Neural progenitor cell (in vitro differentiated cells): ENCODE results near the gene SMARCA4. TPM values are rescaled to one million over a fixed set of nuclear protein-coding genes. Genes with fewer than 3 reads are reported as not detected.
A peak's percentile ranks its signal among the peaks of the same experiment; 100 is the strongest.

ENCODE experiments used
- DNase-seq: peaks from one replicate; pipeline ENCODE4 v3.0.0-alpha.2; 2016; ENCODE audit warnings: low spot score
- H2AFZ ChIP-seq: fragments of 200-600 bp; sonication (generic); replicated peaks from 2 replicates; pipeline ENCODE4 v1.6.1; 2016; ENCODE audit warnings: antibody characterized with exemption
- H3F3A ChIP-seq: fragments of 200-600 bp; sonication (generic); 2 replicates; pipeline ENCODE4 v1.6.1; 2016; ENCODE audit warnings: antibody characterized with exemption, low read depth
- H3K27ac ChIP-seq: fragments of 200-600 bp; sonication (generic); 2 replicates; pipeline ENCODE4 v1.5.1; 2016; ENCODE audit warnings: mild to moderate bottlenecking
- H3K27me3 ChIP-seq: fragments of 200-600 bp; sonication (generic); 2 replicates; pipeline ENCODE4 v1.6.1; 2016; ENCODE audit warnings: mild to moderate bottlenecking, moderate library complexity
- H3K36me3 ChIP-seq: fragments of 200-600 bp; sonication (generic); 2 replicates; pipeline ENCODE4 v1.5.1; 2016
- H3K4me1 ChIP-seq: fragments of 200-600 bp; sonication (generic); 2 replicates; pipeline ENCODE4 v1.6.1; 2016; ENCODE audit warnings: mixed run types
- H3K4me2 ChIP-seq: fragments of 200-600 bp; sonication (generic); 2 replicates; pipeline ENCODE4 v1.6.1; 2016
- H3K4me3 ChIP-seq: fragments of 200-600 bp; sonication (generic); 2 replicates; pipeline ENCODE4 v1.5.1; 2016
- H3K79me2 ChIP-seq: fragments of 200-600 bp; sonication (generic); 2 replicates; pipeline ENCODE4 v1.6.1; 2016; ENCODE audit warnings: low read depth
- H3K9ac ChIP-seq: fragments of 200-600 bp; sonication (generic); 2 replicates; pipeline ENCODE4 v1.6.1; 2016
- H3K9me3 ChIP-seq: fragments of 200-600 bp; sonication (generic); 2 replicates; pipeline ENCODE4 v1.5.1; 2016; ENCODE audit warnings: low read depth
- H4K20me1 ChIP-seq: fragments of 200-600 bp; sonication (generic); 2 replicates; pipeline ENCODE4 v1.6.1; 2016; ENCODE audit warnings: low read depth
- H3K27ac Mint-ChIP-seq: 3 replicates; pipeline ENCODE4 v1.8.0; 2021; ENCODE audit warnings: mixed read lengths
- H3K27me3 Mint-ChIP-seq: 2 replicates; pipeline ENCODE4 v1.8.0; 2022; ENCODE audit warnings: low read depth, mild to moderate bottlenecking, inconsistent platforms, moderate library complexity, mixed read lengths; ENCODE audit not compliant: insufficient read depth
- H3K36me3 Mint-ChIP-seq: 3 replicates; pipeline ENCODE4 v1.8.0; 2021; ENCODE audit warnings: mixed read lengths
- H3K4me1 Mint-ChIP-seq: 3 replicates; pipeline ENCODE4 v1.8.0; 2021; ENCODE audit warnings: mixed read lengths
- H3K4me3 Mint-ChIP-seq: 3 replicates; pipeline ENCODE4 v1.8.0; 2021; ENCODE audit warnings: mild to moderate bottlenecking, moderate library complexity, mixed read lengths
- H3K9me3 Mint-ChIP-seq: 3 replicates; pipeline ENCODE4 v1.8.0; 2020; ENCODE audit warnings: mixed read lengths
- CTCF ChIP-seq: fragments of 200-600 bp; sonication (generic); IDR thresholded peaks from 2 replicates; pipeline ENCODE4 v1.5.1; 2017; ENCODE audit warnings: antibody characterized with exemption, mild to moderate bottlenecking
- EZH2 ChIP-seq: fragments of 200-600 bp; sonication (generic); IDR thresholded peaks from 2 replicates; pipeline ENCODE4 v1.6.1; 2017; ENCODE audit warnings: antibody characterized with exemption, mild to moderate bottlenecking, moderate library complexity
- EZH2phosphoT487 ChIP-seq: fragments of 200-600 bp; sonication (generic); IDR thresholded peaks from 2 replicates; pipeline ENCODE4 v1.6.1; 2017; ENCODE audit warnings: antibody characterized with exemption
- total RNA-seq: library from RNA; depleted of rRNA; stranded (reverse); fragments of >200 nt; gene quantifications from 2 replicates; pipeline ENCODE4 v1.2.3, GENCODE V29; 2015; ENCODE audit warnings: low replicate concordance

SMARCA4 gene
- total RNA-seq, 1 donor from 2014 or later, result 169 TPM

GRCh38 chr19:10927730-10928562, 32.9 kb upstream of the SMARCA4 start:
- H3K27ac ChIP-seq, result no peak overlapping the region

GRCh38 chr19:10928563-10929401, 32.0 kb upstream of the SMARCA4 start, which contains the start of the genes TIMM29 and YIPF2:
Gene TIMM29, plus strand, starts transcription at chr19:10928811. Its CDS starts 12 bp downstream, at chr19:10928823.
Gene YIPF2, minus strand, starts transcription at chr19:10928639. Its CDS starts 229 bp downstream, at chr19:10928410.
- Histone ChIP-seq H2AFZ (peak within 1 kb of the TSS; percentile 54), H3K9ac (peak within 1 kb of the TSS; percentile 96), H3K4me2 (peak within 1 kb of the TSS; percentile 97), H3K36me3 (no peaks in the 10 kb centered on the region), H3K79me2 (peaks cover 51% of the 10 kb centered on the region), H3K4me3 (peak within 1 kb of the TSS; percentile 98), H3F3A (no peaks in the 10 kb centered on the region), H3K4me1 (peaks cover 6% of the 10 kb centered on the region), H4K20me1 (peaks cover 12% of the 10 kb centered on the region), H3K27ac (peak within 1 kb of the TSS; percentile 71), H3K27me3 (no peaks in the 10 kb centered on the region), H3K9me3 (no peaks in the 10 kb centered on the region)
- peak; percentile 98 for DNase-seq
- peaks cover 13% of the 10 kb centered on the region for H3K4me1 Mint-ChIP-seq
- H3K36me3 Mint-ChIP-seq, result peaks cover 4% of the 10 kb centered on the region
- H3K27me3 Mint-ChIP-seq, result no peaks in the 10 kb centered on the region
- TF ChIP-seq EZH2phosphoT487 (no peak), EZH2 (no peak), CTCF (no peak)
- no peaks in the 10 kb centered on the region for H3K9me3 Mint-ChIP-seq
- no peak within 1 kb of the TSS for H3K27ac Mint-ChIP-seq
- H3K4me3 Mint-ChIP-seq, result peak within 1 kb of the TSS; percentile 96

More at GRCh38 chr19:10927730-10928562, 32.9 kb upstream of the SMARCA4 start:
- Histone ChIP-seq H3K4me3 (peak overlapping the region; percentile 98), H3K4me2 (peak overlapping the region; percentile 97), H3K9me3 (no peaks in the 10 kb centered on the region), H3K36me3 (no peaks in the 10 kb centered on the region), H3K9ac (peak overlapping the region; percentile 36), H3K4me1 (peaks cover 6% of the 10 kb centered on the region), H2AFZ (peak overlapping the region; percentile 54), H3K79me2 (peaks cover 49% of the 10 kb centered on the region), H3F3A (no peaks in the 10 kb centered on the region), H3K27me3 (no peaks in the 10 kb centered on the region), H4K20me1 (peaks cover 12% of the 10 kb centered on the region)
- Mint-ChIP-seq H3K4me1 (peaks cover 13% of the 10 kb centered on the region), H3K9me3 (no peaks in the 10 kb centered on the region), H3K27me3 (no peaks in the 10 kb centered on the region), H3K27ac (no peak overlapping the region), H3K36me3 (peaks cover 4% of the 10 kb centered on the region), H3K4me3 (peak overlapping the region; percentile 96)
- no peak for TF ChIP-seq EZH2phosphoT487
- TF ChIP-seq EZH2, result no peak
- DNase-seq, result no peak

- peaks cover 6% of the 10 kb centered on the region for H3K4me1 ChIP-seq
- DNase-seq, result peak; percentile 46
- peaks cover 12% of the 10 kb centered on the region for H4K20me1 ChIP-seq
- H3K4me2 ChIP-seq, result peak overlapping the region; percentile 97
- Mint-ChIP-seq H3K4me1 (peaks cover 13% of the 10 kb centered on the region), H3K27ac (no peak overlapping the region), H3K4me3 (peak overlapping the region; percentile 87), H3K9me3 (no peaks in the 10 kb centered on the region), H3K27me3 (no peaks in the 10 kb centered on the region), H3K36me3 (peaks cover 4% of the 10 kb centered on the region)
- H3K9ac ChIP-seq, result peak overlapping the region; percentile 96
- H3K27ac ChIP-seq, result no peak overlapping the region
- no peaks in the 10 kb centered on the region for H3K9me3 ChIP-seq
- no peaks in the 10 kb centered on the region for H3F3A ChIP-seq
- H3K79me2 ChIP-seq, result peaks cover 51% of the 10 kb centered on the region
- peak overlapping the region; percentile 98 for H3K4me3 ChIP-seq
- no peaks in the 10 kb centered on the region for H3K36me3 ChIP-seq
- H3K27me3 ChIP-seq, result no peaks in the 10 kb centered on the region
- TF ChIP-seq EZH2, result no peak
- no peak for TF ChIP-seq CTCF
- TF ChIP-seq EZH2phosphoT487, result no peak
- H2AFZ ChIP-seq, result no peak overlapping the region
Observed at GRCh38 chr19:10929402-10929794, 31.4 kb upstream of the SMARCA4 start.
